ENCODE data around the gene MAP3K1.

Gene MAP3K1

GRCh38 chr5:56845904-56846480 is 30.6 kb downstream of the MAP3K1 start:
- no peak for DNase-seq

GRCh38 chr5:56848206-56848605 is 32.9 kb downstream of the MAP3K1 start:
- no peak for DNase-seq

- no peak for DNase-seq
These were observed 34.3 kb downstream of the MAP3K1 start for GRCh38 chr5:56849671-56850070.

GRCh38 chr5:56850423-56850822 is 35.1 kb downstream of the MAP3K1 start:
- DNase-seq = no peak

GRCh38 chr5:56851258-56851941 is 36.1 kb downstream of the MAP3K1 start:
- DNase-seq = peak in 1 of 51 donors; percentile 9

GRCh38 chr5:56852228-56853000 is 37.1 kb downstream of the MAP3K1 start:
- no peak for DNase-seq

GRCh38 chr5:56853698-56854097 is 38.3 kb downstream of the MAP3K1 start:
- DNase-seq = no peak

GRCh38 chr5:56854920-56855319 is 39.6 kb downstream of the MAP3K1 start:
- no peak for DNase-seq

- no peak for DNase-seq
These were observed 41.3 kb downstream of the MAP3K1 start for GRCh38 chr5:56856541-56857178.

- DNase-seq = no peak
These were observed 43.6 kb downstream of the MAP3K1 start for GRCh38 chr5:56858777-56859442.

GRCh38 chr5:56861893-56862485 is 46.6 kb downstream of the MAP3K1 start:
- DNase-seq = no peak

- DNase-seq = no peak
These were observed 47.6 kb downstream of the MAP3K1 start for GRCh38 chr5:56862909-56863308.

- no peak for DNase-seq
These were observed 56.4 kb downstream of the MAP3K1 start for GRCh38 chr5:56871777-56872176.

GRCh38 chr5:56873056-56873455 is 57.7 kb downstream of the MAP3K1 start:
- no peak for DNase-seq

GRCh38 chr5:56876327-56876726 is 61.0 kb downstream of the MAP3K1 start:
- DNase-seq = no peak

GRCh38 chr5:56881571-56881970 is 66.2 kb downstream of the MAP3K1 start:
- DNase-seq = no peak

- no peak for DNase-seq
These were observed 78.1 kb downstream of the MAP3K1 start for GRCh38 chr5:56893251-56893951.

GRCh38 chr5:56896763-56897162 is 81.4 kb downstream of the MAP3K1 start:
- no peak for DNase-seq

- no peak for DNase-seq
These were observed 82.9 kb downstream of the MAP3K1 start for GRCh38 chr5:56898213-56898612.

GRCh38 chr5:56900395-56900794 is 85.0 kb downstream of the MAP3K1 start:
- DNase-seq = no peak
